Activated naive CD8-positive, alpha-beta T cell treated with anti-CD3 and anti-CD28 coated beads for 36 hours (primary cell): ENCODE results near the gene FSHR. TPM values are rescaled to one million over a fixed set of nuclear protein-coding genes. Genes with fewer than 3 reads are reported as not detected.

ENCODE experiments used
- DNase-seq: peaks from one replicate; pipeline ENCODE4 v3.0.0; 2021
- H3K27ac Mint-ChIP-seq: one replicate; pipeline ENCODE4 v1.8.0; 2022; ENCODE audit warnings: mild to moderate bottlenecking, moderate library complexity, mixed read lengths
- H3K27me3 Mint-ChIP-seq: one replicate; pipeline ENCODE4 v1.8.0; 2022; ENCODE audit warnings: mild to moderate bottlenecking, mixed read lengths
- H3K36me3 Mint-ChIP-seq: one replicate; pipeline ENCODE4 v1.8.0; 2021; ENCODE audit warnings: mild to moderate bottlenecking, mixed read lengths
- H3K4me1 Mint-ChIP-seq: one replicate; pipeline ENCODE4 v1.8.0; 2021; ENCODE audit warnings: mixed read lengths
- H3K4me3 Mint-ChIP-seq: one replicate; pipeline ENCODE4 v1.8.0; 2022; ENCODE audit warnings: mild to moderate bottlenecking, moderate library complexity, mixed read lengths
- H3K9me3 Mint-ChIP-seq: one replicate; pipeline ENCODE4 v1.8.0; 2022; ENCODE audit warnings: mixed read lengths
- total RNA-seq, 2 experiments: library from RNA; stranded (reverse); gene quantifications; one replicate each; pipeline ENCODE4 v1.2.3, GENCODE V29; 2021

Gene FSHR
- total RNA-seq, 2 experiments from 2014 or later: not detected

DNA sequence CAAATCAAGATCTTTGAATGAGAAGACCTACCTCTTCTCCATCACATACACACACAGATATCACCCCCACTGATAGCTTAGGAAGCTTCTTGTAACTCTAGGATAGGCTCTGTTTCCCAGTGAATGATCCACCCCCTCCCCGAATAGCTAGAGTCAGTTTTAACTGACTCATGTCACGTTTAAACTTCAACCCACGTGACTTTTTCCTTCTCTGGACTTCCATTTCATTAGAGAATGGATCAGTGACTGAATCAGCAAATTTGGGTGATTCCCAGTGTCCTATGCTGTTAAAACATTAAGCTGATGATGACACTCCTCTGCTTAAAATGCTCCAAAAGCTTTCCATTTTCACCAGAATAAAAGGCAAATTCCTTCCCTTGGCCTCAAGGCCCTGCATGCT, 212.9 kb downstream of the FSHR start:
- DNase-seq: no peak
- no peaks in the 10 kb centered on the region for H3K4me1 Mint-ChIP-seq
- no peak overlapping the region for H3K4me3 Mint-ChIP-seq
- no peaks in the 10 kb centered on the region for H3K9me3 Mint-ChIP-seq
- H3K27me3 Mint-ChIP-seq: peaks cover under 1% of the 10 kb centered on the region
- H3K36me3 Mint-ChIP-seq: no peaks in the 10 kb centered on the region
- H3K27ac Mint-ChIP-seq: no peak overlapping the region

DNA sequence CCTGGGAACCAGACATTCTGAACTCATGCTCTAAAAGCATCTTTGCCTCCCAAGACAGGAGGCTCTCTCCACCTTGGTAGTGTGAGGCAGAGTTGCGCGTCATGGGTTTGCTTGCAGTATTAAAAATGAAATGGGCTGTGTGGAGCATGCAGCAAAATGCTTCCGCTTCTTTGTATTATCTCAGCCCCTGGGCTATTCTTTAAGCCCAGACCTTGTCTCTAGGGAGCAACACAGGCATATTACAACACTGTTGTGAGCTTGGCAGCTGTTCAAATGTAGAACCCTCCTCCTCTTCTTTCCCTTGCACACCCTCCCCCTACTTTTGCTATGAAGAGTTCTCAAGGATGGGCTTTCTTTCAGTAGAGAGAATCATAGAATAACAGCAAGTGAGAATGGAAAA, 213.7 kb downstream of the FSHR start:
- no peak overlapping the region for H3K27ac Mint-ChIP-seq
- H3K27me3 Mint-ChIP-seq: peaks cover 3% of the 10 kb centered on the region
- H3K4me1 Mint-ChIP-seq: no peaks in the 10 kb centered on the region

DNA sequence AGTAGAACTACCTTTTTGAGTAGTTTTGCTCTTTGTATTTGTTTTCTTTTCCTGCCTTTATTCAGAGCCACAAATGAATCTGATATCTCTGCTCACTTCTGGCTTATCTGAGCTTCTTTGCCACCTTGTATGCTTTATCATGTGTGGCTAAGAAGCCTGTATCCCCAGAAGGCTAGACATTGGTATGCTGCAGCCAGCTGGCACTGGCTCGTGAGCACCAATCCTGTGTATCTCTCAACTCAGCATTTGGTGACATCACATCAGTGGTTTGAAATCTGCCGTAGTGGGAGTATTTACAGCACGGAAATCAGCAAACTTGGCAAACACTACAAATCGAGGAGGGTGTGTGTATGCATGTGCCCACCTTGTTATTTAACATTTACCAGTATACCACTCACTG, 215.1 kb downstream of the FSHR start:
- no peaks in the 10 kb centered on the region for H3K4me1 Mint-ChIP-seq
- peaks cover 3% of the 10 kb centered on the region for H3K27me3 Mint-ChIP-seq
- DNase-seq: no peak
- H3K36me3 Mint-ChIP-seq: no peaks in the 10 kb centered on the region
- no peak overlapping the region for H3K4me3 Mint-ChIP-seq
- no peak overlapping the region for H3K27ac Mint-ChIP-seq
- no peaks in the 10 kb centered on the region for H3K9me3 Mint-ChIP-seq

More for the DNA sequence above, 213.7 kb downstream of the FSHR start:
- no peaks in the 10 kb centered on the region for H3K36me3 Mint-ChIP-seq
- no peak for DNase-seq
- no peaks in the 10 kb centered on the region for H3K9me3 Mint-ChIP-seq
- H3K4me3 Mint-ChIP-seq: no peak overlapping the region

DNA sequence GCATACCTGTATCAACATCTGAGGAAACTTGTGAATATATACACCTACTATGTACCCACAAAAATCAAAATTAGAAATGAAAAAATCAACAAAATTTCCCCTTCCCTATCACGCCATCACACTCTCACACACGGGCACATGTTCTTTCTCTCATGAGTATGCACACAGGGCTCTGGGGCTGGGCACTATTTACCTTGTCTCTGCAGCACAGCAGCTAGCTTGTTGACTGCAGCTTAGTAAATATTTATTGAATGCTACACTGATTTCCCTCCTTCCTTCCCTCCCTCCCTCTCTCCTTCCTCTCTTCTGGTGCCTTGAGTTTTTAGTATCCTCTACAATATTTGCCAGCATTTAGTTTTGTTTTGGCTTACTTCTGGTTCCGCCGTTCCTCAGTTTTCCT, 216.1 kb downstream of the FSHR start:
- Mint-ChIP-seq H3K9me3 (no peaks in the 10 kb centered on the region), H3K27me3 (peaks cover 3% of the 10 kb centered on the region), H3K4me1 (no peaks in the 10 kb centered on the region), H3K4me3 (no peak overlapping the region), H3K27ac (no peak overlapping the region), H3K36me3 (no peaks in the 10 kb centered on the region)
- DNase-seq: no peak

DNA sequence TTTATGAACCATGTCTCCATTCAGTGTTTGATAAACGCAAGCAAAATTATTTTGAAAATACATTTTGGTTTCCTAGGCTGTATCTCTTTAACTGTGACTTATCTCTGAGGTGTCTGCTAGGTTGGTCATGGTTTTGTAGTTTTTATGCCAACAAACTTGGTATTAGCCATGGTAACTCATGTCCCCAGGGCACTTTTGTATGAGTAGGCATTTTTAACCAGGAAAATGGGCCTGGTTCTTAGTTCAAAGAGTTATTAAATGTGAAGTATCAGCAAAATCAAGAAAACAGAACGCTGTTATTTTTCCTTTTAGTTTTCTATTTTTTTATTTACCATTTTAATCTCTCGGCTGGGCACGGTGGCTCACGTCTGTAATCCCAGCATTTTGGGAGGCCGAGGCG, 219.5 kb downstream of the FSHR start:
- Mint-ChIP-seq H3K4me1 (no peaks in the 10 kb centered on the region), H3K36me3 (no peaks in the 10 kb centered on the region), H3K9me3 (no peaks in the 10 kb centered on the region), H3K27me3 (peaks cover 3% of the 10 kb centered on the region), H3K4me3 (no peak overlapping the region), H3K27ac (no peak overlapping the region)
- DNase-seq: no peak

DNA sequence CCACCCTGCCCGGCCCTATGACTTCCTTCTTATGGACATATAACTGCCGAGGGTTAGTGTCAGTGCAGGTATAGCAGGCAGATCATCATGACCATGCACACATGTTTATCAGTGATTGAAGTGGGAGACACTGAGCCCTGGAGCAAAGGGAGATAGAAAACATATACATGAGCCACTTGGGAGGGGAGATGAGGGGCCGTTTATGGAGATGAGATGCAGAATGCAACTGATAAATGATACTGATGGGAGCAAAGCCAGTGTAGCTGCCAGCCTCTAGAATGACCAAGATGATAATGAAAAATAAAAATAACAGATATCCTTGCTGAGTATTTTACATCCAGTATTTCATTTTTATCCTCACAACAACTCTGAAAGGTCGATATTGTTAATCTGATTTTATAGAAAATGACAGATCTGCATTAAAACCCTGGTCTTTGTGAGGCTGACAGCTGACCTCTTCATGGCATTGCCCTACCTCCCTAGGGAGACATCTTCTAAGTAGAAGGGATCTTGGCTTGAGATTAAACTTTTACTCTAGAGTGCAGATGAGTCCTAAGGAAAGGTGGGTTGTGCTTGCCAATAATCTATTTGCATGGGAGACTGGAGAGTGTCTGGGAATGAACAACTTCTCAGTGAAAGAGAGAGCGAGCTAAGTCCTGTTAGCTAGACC, 220.4 kb downstream of the FSHR start:
- Mint-ChIP-seq H3K9me3 (no peaks in the 10 kb centered on the region), H3K27me3 (peaks cover 3% of the 10 kb centered on the region), H3K4me3 (no peak overlapping the region), H3K4me1 (no peaks in the 10 kb centered on the region), H3K36me3 (no peaks in the 10 kb centered on the region), H3K27ac (no peak overlapping the region)
- no peak for DNase-seq

DNA sequence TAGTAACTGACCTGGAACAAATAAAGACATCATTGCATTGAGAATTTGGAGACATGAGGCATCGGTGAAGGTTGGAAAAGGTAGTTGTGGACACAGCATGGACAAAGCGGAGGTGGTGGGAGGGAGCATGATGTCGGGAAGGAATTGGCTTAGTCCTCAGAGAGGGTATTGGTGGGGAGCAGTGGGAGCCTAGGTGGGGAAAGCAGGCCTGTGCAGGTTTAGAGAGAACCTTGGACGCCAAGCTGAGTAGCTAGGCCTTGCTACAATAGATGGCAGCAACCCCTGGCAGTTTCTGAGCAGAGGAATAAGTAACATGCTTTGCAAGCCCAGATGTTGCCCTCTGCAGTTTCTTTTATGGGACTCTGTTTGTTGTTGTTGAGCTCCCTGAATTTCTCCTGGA, 221.6 kb downstream of the FSHR start:
- H3K36me3 Mint-ChIP-seq: no peaks in the 10 kb centered on the region
- H3K4me3 Mint-ChIP-seq: no peak overlapping the region
- H3K9me3 Mint-ChIP-seq: no peaks in the 10 kb centered on the region
- H3K27me3 Mint-ChIP-seq: peaks cover 3% of the 10 kb centered on the region
- no peaks in the 10 kb centered on the region for H3K4me1 Mint-ChIP-seq
- DNase-seq: no peak
- H3K27ac Mint-ChIP-seq: no peak overlapping the region

DNA sequence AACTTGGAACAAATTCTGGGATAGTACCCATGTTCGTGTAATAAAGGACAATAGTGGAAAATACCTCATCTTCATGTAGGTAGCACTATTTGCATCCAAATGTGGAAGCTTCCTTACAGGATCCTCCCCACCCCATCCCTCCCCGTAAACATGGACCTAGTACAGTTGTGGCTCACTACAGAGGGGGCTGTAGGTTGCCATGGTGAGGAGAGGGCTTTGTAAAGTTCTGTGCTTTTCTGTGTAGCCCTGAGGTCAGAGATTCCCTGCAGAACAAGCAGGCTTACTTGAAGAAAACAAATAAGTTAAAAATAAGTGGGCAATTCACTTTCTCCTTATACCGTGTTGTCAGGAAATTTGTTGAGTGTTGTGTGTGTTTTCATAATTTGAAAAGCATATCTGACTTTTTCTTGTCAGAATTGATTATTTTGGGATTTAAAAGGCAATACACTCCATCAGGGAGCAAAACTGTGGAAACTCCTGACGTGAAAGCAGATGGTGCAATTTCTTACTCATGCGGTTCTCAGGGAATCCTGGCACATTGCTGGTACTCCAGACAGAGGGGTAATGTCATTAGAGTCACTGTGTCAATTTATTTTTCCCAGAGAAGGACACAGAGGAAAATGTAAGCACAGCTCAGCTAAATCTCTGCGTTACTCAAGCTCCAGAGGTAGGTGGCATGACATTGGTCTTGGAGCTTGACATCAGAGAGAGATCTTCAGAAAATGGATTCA, 224.6 kb downstream of the FSHR start:
- Mint-ChIP-seq H3K27me3 (no peaks in the 10 kb centered on the region), H3K9me3 (no peaks in the 10 kb centered on the region), H3K36me3 (no peaks in the 10 kb centered on the region), H3K27ac (no peak overlapping the region), H3K4me1 (no peaks in the 10 kb centered on the region), H3K4me3 (no peak overlapping the region)
- no peak for DNase-seq

DNA sequence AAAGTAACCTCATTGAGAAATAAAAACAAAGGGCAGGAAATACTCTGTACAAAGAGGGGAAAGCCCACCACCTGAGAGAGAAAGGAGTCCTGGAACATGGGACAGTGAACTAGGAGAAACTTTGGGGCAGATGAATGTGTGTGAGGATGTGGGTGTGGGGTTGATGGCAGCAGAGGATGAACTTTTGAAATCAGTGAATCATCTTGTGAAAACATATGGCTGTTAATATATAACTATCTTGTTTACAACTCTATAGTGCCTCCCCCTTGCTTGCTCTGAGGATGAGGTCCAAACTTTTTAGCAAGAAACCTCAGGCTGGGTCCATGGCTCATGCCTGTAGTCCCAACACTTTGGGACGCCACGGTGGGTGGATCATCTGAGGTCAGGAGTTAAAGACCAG, 227.0 kb downstream of the FSHR start:
- Mint-ChIP-seq H3K27ac (no peak overlapping the region), H3K4me3 (no peak overlapping the region), H3K9me3 (peaks cover 2% of the 10 kb centered on the region), H3K36me3 (no peaks in the 10 kb centered on the region), H3K4me1 (no peaks in the 10 kb centered on the region), H3K27me3 (no peaks in the 10 kb centered on the region)
- DNase-seq: no peak

DNA sequence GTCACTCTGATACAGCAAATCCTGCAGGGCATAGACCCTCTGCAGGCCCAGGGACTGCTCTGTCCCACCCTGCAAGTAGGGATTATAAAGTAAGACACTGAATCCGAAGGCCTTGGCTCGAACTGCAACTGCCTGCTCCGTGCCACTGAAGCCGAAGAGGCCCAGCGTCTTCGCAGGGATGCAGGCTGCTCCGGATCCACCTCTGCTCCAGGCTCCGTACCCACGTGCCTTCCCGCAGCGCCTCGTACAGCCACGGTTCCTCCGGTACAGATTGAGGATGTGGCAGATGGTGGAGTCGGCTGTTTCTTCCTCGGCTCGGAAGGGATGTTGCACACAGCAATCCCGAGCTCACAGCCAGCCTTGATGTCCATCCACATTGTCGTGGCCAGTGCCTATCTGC, 238.4 kb downstream of the FSHR start:
- Mint-ChIP-seq H3K27me3 (no peaks in the 10 kb centered on the region), H3K4me1 (no peaks in the 10 kb centered on the region), H3K27ac (no peak overlapping the region), H3K4me3 (no peak overlapping the region), H3K36me3 (no peaks in the 10 kb centered on the region), H3K9me3 (peaks cover 7% of the 10 kb centered on the region)
- no peak for DNase-seq

DNA sequence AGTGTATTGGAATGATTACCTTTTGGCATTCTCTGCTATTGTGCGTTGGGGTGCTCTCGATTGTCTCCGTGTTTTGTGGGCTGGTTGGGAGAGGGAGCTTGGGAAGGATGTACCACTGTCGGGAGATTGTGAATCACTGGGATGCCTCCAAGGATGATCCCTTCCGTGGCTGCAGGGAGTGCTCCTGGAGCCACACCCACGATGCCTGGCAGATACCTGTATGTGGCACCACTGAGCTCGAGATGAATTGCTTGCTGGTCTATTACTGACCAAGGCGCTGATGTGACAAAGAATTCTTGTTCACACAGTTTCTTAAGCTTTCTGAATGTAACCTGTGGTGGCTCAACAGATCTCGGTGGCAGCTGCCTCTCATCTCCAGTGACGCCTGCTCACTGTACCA, 239.1 kb downstream of the FSHR start:
- no peaks in the 10 kb centered on the region for H3K4me1 Mint-ChIP-seq
- no peaks in the 10 kb centered on the region for H3K27me3 Mint-ChIP-seq
- H3K36me3 Mint-ChIP-seq: no peaks in the 10 kb centered on the region
- no peak overlapping the region for H3K4me3 Mint-ChIP-seq
- peaks cover 7% of the 10 kb centered on the region for H3K9me3 Mint-ChIP-seq
- no peak for DNase-seq
- H3K27ac Mint-ChIP-seq: no peak overlapping the region

DNA sequence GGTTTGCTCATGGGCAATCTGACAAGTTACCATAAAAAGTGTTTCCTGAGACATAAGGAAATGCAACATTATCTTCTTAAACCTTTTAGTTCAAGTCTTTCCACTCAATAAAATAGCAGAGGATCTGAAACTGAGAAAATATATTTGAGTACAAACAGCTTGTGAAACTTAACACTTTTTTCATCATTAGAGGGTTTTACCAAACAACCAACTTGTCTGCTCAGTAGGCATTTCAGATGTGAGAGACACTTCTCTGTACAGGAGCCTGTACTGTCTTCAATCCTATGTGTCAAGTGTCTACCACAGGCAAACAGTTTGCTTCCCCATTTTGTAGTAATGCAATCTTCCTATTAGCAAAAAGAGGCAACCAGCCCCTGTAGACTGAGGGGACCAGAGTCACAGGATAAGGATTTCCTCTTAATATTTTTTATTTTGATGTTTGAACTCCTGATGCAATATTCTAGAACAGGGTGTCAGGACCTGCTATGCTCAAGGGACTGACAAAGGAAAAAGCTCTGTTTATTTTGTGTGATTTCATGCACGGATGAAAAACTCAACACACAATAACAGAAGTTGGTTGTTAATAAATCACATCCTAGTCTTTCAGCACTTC, 239.7 kb downstream of the FSHR start:
- no peak for DNase-seq
- peaks cover 6% of the 10 kb centered on the region for H3K9me3 Mint-ChIP-seq
- H3K4me3 Mint-ChIP-seq: no peak overlapping the region
- H3K27me3 Mint-ChIP-seq: no peaks in the 10 kb centered on the region
- no peaks in the 10 kb centered on the region for H3K36me3 Mint-ChIP-seq
- H3K27ac Mint-ChIP-seq: no peak overlapping the region
- no peaks in the 10 kb centered on the region for H3K4me1 Mint-ChIP-seq
